ENCODE results near the gene PDE4D. TPM values are rescaled to one million over a fixed set of nuclear protein-coding genes. Genes with fewer than 3 reads are reported as not detected.

The PDE4D gene
- total RNA-seq, 1 experiment from 2014 or later, result 6.5 TPM

GRCh38 chr5:59371525-59372127 lies 521.9 kb downstream of the PDE4D start:
- ChIA-PET CTCF (interaction anchor here (0.5 kb wide), 1 partner anchor 9 kb away, joined by 3 read pairs; no protein-coding TSS in a partner anchor), POLR2A (ENCODE audit: low non-redundant PET) (no interaction called here)
- Histone ChIP-seq H3K4me3 (ENCODE audit: low read depth, low read length, poor library complexity, severe bottlenecking) (no peak overlapping the region), H3K9me3 (ENCODE audit: low read depth, low read length, poor library complexity, severe bottlenecking) (no peaks in the 10 kb centered on the region), H3K4me1 (ENCODE audit: insufficient read depth, low read length, poor library complexity, severe bottlenecking) (no peaks in the 10 kb centered on the region), H3K27me3 (replicated peaks; ENCODE audit: insufficient read depth, low read depth, low read length, poor library complexity) (no peaks in the 10 kb centered on the region), H3K27ac (ENCODE audit: low read depth, low read length, poor library complexity, severe bottlenecking) (no peak overlapping the region), H3K36me3 (ENCODE audit: insufficient read depth, low read length, poor library complexity, severe bottlenecking) (no peaks in the 10 kb centered on the region)
- no peak for DNase-seq (ENCODE audit: low spot score)
- no peak for TF ChIP-seq EZH2 (IDR thresholded peaks at IDR 0.05; ENCODE audit: borderline replicate concordance, low read depth, low read length, poor library complexity, severe bottlenecking)
- TF ChIP-seq CTCF (conservative IDR thresholded peaks at IDR 0.05; ENCODE audit: low read depth, low read length), result no peak
- intact Hi-C loops (cut with micrococcal nuclease; ENCODE audit: unreplicated experiment), result no loop called here
- BruUV-seq (replicated peaks), result no TSS peak

DNA sequence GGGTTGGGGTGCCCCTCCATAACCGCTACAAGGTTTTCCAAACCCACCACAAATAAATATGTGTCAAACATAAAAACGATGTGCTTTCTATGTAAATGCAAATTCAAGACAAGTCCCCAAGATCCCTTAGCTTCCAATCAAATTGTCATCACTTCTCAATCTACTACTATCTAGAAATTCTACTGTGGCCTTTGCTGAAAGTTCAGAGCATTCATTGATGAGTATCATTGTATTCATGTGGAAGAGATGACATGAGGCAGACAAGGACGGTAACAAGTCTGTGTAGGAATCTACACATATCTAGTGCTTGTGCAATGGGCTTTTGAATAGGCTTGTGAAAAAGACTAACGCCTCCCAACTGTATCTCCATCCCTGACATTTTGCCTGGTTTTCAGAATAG lies 524.6 kb downstream of the PDE4D start:
- ChIA-PET CTCF (no interaction called here), POLR2A (ENCODE audit: low non-redundant PET) (no interaction called here)

GRCh38 chr5:59367791-59368394 lies 525.6 kb downstream of the PDE4D start:
- intact Hi-C loops (cut with micrococcal nuclease; ENCODE audit: unreplicated experiment), result loop anchor here (5.0 kb wide), 1 partner anchor 181 kb away; no protein-coding TSS in a partner anchor
- no TSS peak for BruUV-seq (replicated peaks)
- Histone ChIP-seq H3K36me3 (ENCODE audit: insufficient read depth, low read length, poor library complexity, severe bottlenecking) (no peaks in the 10 kb centered on the region), H3K27ac (ENCODE audit: low read depth, low read length, poor library complexity, severe bottlenecking) (no peak overlapping the region), H3K4me1 (ENCODE audit: insufficient read depth, low read length, poor library complexity, severe bottlenecking) (no peaks in the 10 kb centered on the region), H3K9me3 (ENCODE audit: low read depth, low read length, poor library complexity, severe bottlenecking) (no peaks in the 10 kb centered on the region), H3K27me3 (replicated peaks; ENCODE audit: insufficient read depth, low read depth, low read length, poor library complexity) (no peaks in the 10 kb centered on the region), H3K4me3 (ENCODE audit: low read depth, low read length, poor library complexity, severe bottlenecking) (no peak overlapping the region)
- POLR2A ChIA-PET (ENCODE audit: low non-redundant PET), result interaction anchor here (0.6 kb wide), 1 partner anchor 305 kb away, joined by 15 read pairs; no protein-coding TSS in a partner anchor
- TF ChIP-seq EZH2 (IDR thresholded peaks at IDR 0.05; ENCODE audit: borderline replicate concordance, low read depth, low read length, poor library complexity, severe bottlenecking) (no peak), CTCF (conservative IDR thresholded peaks at IDR 0.05; ENCODE audit: low read depth, low read length) (peak; percentile 82)
- CTCF ChIA-PET, result interaction anchor here (0.6 to 1.1 kb wide), 6 partner anchors 13 to 293 kb away, joined by 3 to 5 read pairs (median 3); no protein-coding TSS in a partner anchor
- DNase-seq (ENCODE audit: low spot score), result peak; percentile 65

More for the DNA sequence above, 524.6 kb downstream of the PDE4D start:
- Histone ChIP-seq H3K4me1 (ENCODE audit: insufficient read depth, low read length, poor library complexity, severe bottlenecking) (no peaks in the 10 kb centered on the region), H3K36me3 (ENCODE audit: insufficient read depth, low read length, poor library complexity, severe bottlenecking) (no peaks in the 10 kb centered on the region), H3K27me3 (replicated peaks; ENCODE audit: insufficient read depth, low read depth, low read length, poor library complexity) (no peaks in the 10 kb centered on the region), H3K9me3 (ENCODE audit: low read depth, low read length, poor library complexity, severe bottlenecking) (no peaks in the 10 kb centered on the region), H3K4me3 (ENCODE audit: low read depth, low read length, poor library complexity, severe bottlenecking) (no peak overlapping the region), H3K27ac (ENCODE audit: low read depth, low read length, poor library complexity, severe bottlenecking) (no peak overlapping the region)
- TF ChIP-seq CTCF (conservative IDR thresholded peaks at IDR 0.05; ENCODE audit: low read depth, low read length) (no peak), EZH2 (IDR thresholded peaks at IDR 0.05; ENCODE audit: borderline replicate concordance, low read depth, low read length, poor library complexity, severe bottlenecking) (no peak)
- no peak for DNase-seq (ENCODE audit: low spot score)
- no TSS peak for BruUV-seq (replicated peaks)
- intact Hi-C loops (cut with micrococcal nuclease; ENCODE audit: unreplicated experiment), result loop anchor here (5.0 kb wide), 1 partner anchor 182 kb away; no protein-coding TSS in a partner anchor
